ENCODE results near the gene ATP2A1.

Gene ATP2A1

GRCh38 chr16:28858421-28858820 is 19.9 kb upstream of the ATP2A1 start:
- DNase-seq (ENCODE audit: low read depth): no peak
- H3K4me3 ChIP-seq (ENCODE audit: control insufficient read depth, low read depth, low read length): no peak overlapping the region
- TF ChIP-seq CTCF (conservative IDR thresholded peaks at IDR 0.05; ENCODE audit: control insufficient read depth, insufficient read depth, low read depth, low read length): no peak

- no peak for DNase-seq (ENCODE audit: low read depth)
- no peak overlapping the region for H3K4me3 ChIP-seq (ENCODE audit: control insufficient read depth, low read depth, low read length)
- no peak for TF ChIP-seq CTCF (conservative IDR thresholded peaks at IDR 0.05; ENCODE audit: control insufficient read depth, insufficient read depth, low read depth, low read length)
These were observed 19.0 kb upstream of the ATP2A1 start for GRCh38 chr16:28859326-28859725.

GRCh38 chr16:28863929-28864793 is 14.1 kb upstream of the ATP2A1 start:
- no peak for TF ChIP-seq CTCF (conservative IDR thresholded peaks at IDR 0.05; ENCODE audit: control insufficient read depth, insufficient read depth, low read depth, low read length)
- H3K4me3 ChIP-seq (ENCODE audit: control insufficient read depth, low read depth, low read length): peak overlapping the region; percentile 80
- DNase-seq (ENCODE audit: low read depth): peak; percentile 79

- no peak for TF ChIP-seq CTCF (conservative IDR thresholded peaks at IDR 0.05; ENCODE audit: control insufficient read depth, insufficient read depth, low read depth, low read length)
- peak overlapping the region; percentile 80 for H3K4me3 ChIP-seq (ENCODE audit: control insufficient read depth, low read depth, low read length)
- DNase-seq (ENCODE audit: low read depth): no peak
These were observed 13.1 kb upstream of the ATP2A1 start for GRCh38 chr16:28865001-28865688.

- no peak for DNase-seq (ENCODE audit: low read depth)
- no peak overlapping the region for H3K4me3 ChIP-seq (ENCODE audit: control insufficient read depth, low read depth, low read length)
These were observed 12.4 kb upstream of the ATP2A1 start for GRCh38 chr16:28865722-28866453.

More at GRCh38 chr16:28865722-28866453, 12.4 kb upstream of the ATP2A1 start:
- TF ChIP-seq CTCF (conservative IDR thresholded peaks at IDR 0.05; ENCODE audit: control insufficient read depth, insufficient read depth, low read depth, low read length): no peak

All from fibroblast of mammary gland (primary cell).